D721Med (cell line): Measurements from ENCODE around the gene GAREM2.

Experiments
- DNase-seq: peaks from one replicate; pipeline ENCODE4 v3.0.0; 2011; ENCODE audit warnings: low spot score; ENCODE audit not compliant: insufficient read length
- FAIRE-seq: peaks from 2 replicates; lab custom pipeline; 2011; peaks lifted over from hg19 to GRCh38; lab: Jason Lieb, UNC
- CTCF ChIP-seq: IDR thresholded peaks from 2 replicates; pipeline ENCODE4 v1.5.1; 2012; ENCODE audit warnings: mild to moderate bottlenecking, control low read depth; ENCODE audit not compliant: insufficient read depth; ENCODE audit errors: missing control alignments

The GAREM2 gene

GRCh38 chr2:26182887-26183630, 10.2 kb downstream of the GAREM2 start:
- no peak for TF ChIP-seq CTCF
- DNase-seq, result no peak
- FAIRE-seq, result no peak

- no peak for FAIRE-seq
- no peak for DNase-seq
- TF ChIP-seq CTCF, result no peak
Observed at GRCh38 chr2:26184121-26184520, 11.2 kb downstream of the GAREM2 start.

- TF ChIP-seq CTCF, result no peak
- DNase-seq (no peak), FAIRE-seq (no peak)
Observed at GRCh38 chr2:26184555-26185303, 11.8 kb downstream of the GAREM2 start.

GRCh38 chr2:26185304-26185928, 12.5 kb downstream of the GAREM2 start:
- no peak for DNase-seq
- no peak for TF ChIP-seq CTCF
- FAIRE-seq, result no peak

GRCh38 chr2:26185954-26186770, 13.3 kb downstream of the GAREM2 start:
- DNase-seq (no peak), FAIRE-seq (no peak)
- TF ChIP-seq CTCF, result no peak

GRCh38 chr2:26187114-26187513, 14.2 kb downstream of the GAREM2 start:
- TF ChIP-seq CTCF, result no peak
- FAIRE-seq (no peak), DNase-seq (no peak)
